ENCODE results near the gene ELMO3.

- TF ChIP-seq POLR2AphosphoS5 (IDR thresholded peaks at IDR 0.05; ENCODE audit: low read depth) (no peak), CTCF (IDR thresholded peaks at IDR 0.05; ENCODE audit: insufficient read depth, low read length) (no peak), REST (IDR thresholded peaks at IDR 0.05; ENCODE audit: insufficient replicate concordance, low read depth) (no peak), GABPA (IDR thresholded peaks at IDR 0.05; ENCODE audit: low read depth) (no peak)
Observed at GRCh38 chr16:67235816-67236562, 37.1 kb downstream of the ELMO3 start.

Measured in HL-60 (cell line).